T-cell (primary cell): Measurements from ENCODE around the gene GMEB1. TPM values are rescaled to one million over a fixed set of nuclear protein-coding genes. Genes with fewer than 3 reads are reported as not detected.
A peak's percentile ranks its signal among the peaks of the same experiment; 100 is the strongest.

ENCODE experiments used
- ATAC-seq, 4 experiments: fragments of 200-7000 bp in 3 of 4; fragments of 150-1000 bp in 1 of 4; cut with Tn5 transposase; replicated peaks in 1 of 4; 1 replicate in 3 of 4; 2 replicates in 1 of 4; pipeline ENCODE4 v1.10.0; 2021; ENCODE audit warnings: moderate library complexity in 3 of 4, mild to moderate bottlenecking in 2 of 4, moderate number of reproducible peaks in 1 of 4
- CTCF ChIA-PET, 2 donors: fragments of 300-600 bp; sonication (Branson Sonifier 250); formaldehyde crosslinking; loops; one replicate each; lab custom pipeline; 2022; ENCODE audit warnings: antibody characterized with exemption in 2 of 2; lab: Charles Lee
- POLR2A ChIA-PET, 2 donors: fragments of 300-600 bp; sonication (Branson Sonifier 250); formaldehyde crosslinking; loops; one replicate each; lab custom pipeline; 2022; ENCODE audit warnings: antibody characterized with exemption in 2 of 2; lab: Charles Lee
- DNase-seq, 35 experiments: peaks; one replicate each; pipeline versions ENCODE4 v3.0.0 to v3.0.0-alpha.2; 2013 to 2023
- H3K27ac ChIP-seq: one replicate; pipeline ENCODE4 v1.5.1; 2013; ENCODE audit warnings: low read length
- H3K27me3 ChIP-seq, 2 experiments: replicated peaks in 1 of 2; 1 replicate in 1 of 2; 2 replicates in 1 of 2; pipeline versions ENCODE4 v1.6.1 to v1.7.0; 2013; ENCODE audit warnings: low read length in 1 of 2, mixed read lengths in 1 of 2; ENCODE audit not compliant: control insufficient read depth in 2 of 2, insufficient read depth in 2 of 2; ENCODE audit errors: extremely low read depth in 1 of 2
- H3K36me3 ChIP-seq, 2 donors: 1 replicate in 1 of 2; 2 replicates in 1 of 2; pipeline versions ENCODE4 v1.6.1 to v1.7.0; 2013; ENCODE audit warnings: low read length in 1 of 2; ENCODE audit not compliant: control insufficient read depth in 2 of 2, insufficient read depth in 1 of 2; ENCODE audit errors: extremely low read depth in 1 of 2
- H3K4me1 ChIP-seq, 2 experiments: 1 replicate in 1 of 2; 2 replicates in 1 of 2; pipeline versions ENCODE4 v1.6.1 to v1.7.0; 2013; ENCODE audit warnings: low read length in 2 of 2, mixed read lengths in 1 of 2; ENCODE audit not compliant: insufficient read depth in 2 of 2, control insufficient read depth in 1 of 2; ENCODE audit errors: extremely low read depth in 1 of 2
- H3K4me3 ChIP-seq, 2 donors: 1 replicate in 1 of 2; 2 replicates in 1 of 2; pipeline versions ENCODE4 v1.5.1 to v1.7.0; 2013; ENCODE audit warnings: mild to moderate bottlenecking in 2 of 2, low read length in 1 of 2, moderate library complexity in 1 of 2; ENCODE audit not compliant: control insufficient read depth in 1 of 2; ENCODE audit errors: extremely low read depth in 1 of 2
- H3K9me3 ChIP-seq: 2 replicates; pipeline ENCODE4 v1.7.0; 2013
- H3K27ac Mint-ChIP-seq, 2 donors: one replicate each; pipeline ENCODE4 v1.8.0; 2020 to 2021; ENCODE audit warnings: mild to moderate bottlenecking in 2 of 2, mixed read lengths in 2 of 2
- H3K27me3 Mint-ChIP-seq, 2 donors: one replicate each; pipeline ENCODE4 v1.8.0; 2021 to 2022; ENCODE audit warnings: mixed read lengths in 2 of 2
- H3K36me3 Mint-ChIP-seq: one replicate; pipeline ENCODE4 v1.8.0; 2021; ENCODE audit warnings: mixed read lengths
- H3K4me1 Mint-ChIP-seq, 3 donors: one replicate each; pipeline ENCODE4 v1.8.0; 2020 to 2022; ENCODE audit warnings: mixed read lengths in 3 of 3, mild to moderate bottlenecking in 1 of 3
- H3K4me3 Mint-ChIP-seq, 3 donors: one replicate each; pipeline ENCODE4 v1.8.0; 2020 to 2022; ENCODE audit warnings: mild to moderate bottlenecking in 3 of 3, mixed read lengths in 3 of 3, moderate library complexity in 3 of 3
- H3K9me3 Mint-ChIP-seq, 3 donors: one replicate each; pipeline ENCODE4 v1.8.0; 2020 to 2022; ENCODE audit warnings: mixed read lengths in 3 of 3
- WGBS: methylation state at CpG from one replicate; pipeline ENCODE4 v1.1.5; 2013; ENCODE audit warnings: missing lambda C conversion rate; ENCODE audit not compliant: insufficient coverage; 5-methylcytosine and 5-hydroxymethylcytosine counted together
- total RNA-seq, 35 experiments: library from RNA in 6 of 35; stranded (reverse) in 6 of 35; fragments of 120-200 nt in 1 of 35; gene quantifications; one replicate each; pipeline versions ENCODE4 v1.2.1 to v1.2.4 and lab custom pipeline; 2013 to 2026

The GMEB1 gene
- total RNA-seq, 5 donors from 2014 or later (not counting 1 experiment from before 2014, with no cell fraction given): 15.2 to 19.0 (median 18.4) TPM

- H3K9me3 Mint-ChIP-seq: no peaks in the 10 kb centered on the region
- peak in 2 of 4 experiments; percentile 46 to 50 for ATAC-seq
- H3K27ac Mint-ChIP-seq: peak overlapping the region in 1 of 2 donors; percentile 77
- peaks cover 36 to 38% (median 37%) of the 10 kb centered on the region in 3 donors for H3K4me1 Mint-ChIP-seq
- Histone ChIP-seq H3K9me3 (no peaks in the 10 kb centered on the region), H3K27ac (no peak overlapping the region), H3K4me3 (no peak overlapping the region), H3K36me3 (peaks cover 0 to 30% of the 10 kb centered on the region in 2 donors), H3K27me3 (no peaks in the 10 kb centered on the region), H3K4me1 (peaks cover 14 to 40% of the 10 kb centered on the region in 2 experiments)
- H3K27me3 Mint-ChIP-seq: no peaks in the 10 kb centered on the region
- H3K4me3 Mint-ChIP-seq: no peak overlapping the region
- ChIA-PET CTCF (interaction anchor here (0.6 to 2.3 kb wide), 6 partner anchors 9 to 120 kb away, joined by 3 to 10 read pairs (median 4); partner anchors contain the start of genes TAF12 (in 1 of the 2) and YTHDF2 (in 1 of the 2)), POLR2A (interaction anchor here (0.5 to 1.5 kb wide), 4 partner anchors 15 to 588 kb away, joined by 3 to 4 read pairs (median 3); partner anchors contain the start of gene TAF12 (in 1 of the 2))
- 60% methylated on average over 3 of the region's 5 CpGs for WGBS
- DNase-seq: peak in 2 of 35 experiments; percentile 10 to 38
- peaks cover 17% of the 10 kb centered on the region for H3K36me3 Mint-ChIP-seq
These were observed 88.3 kb downstream of the GMEB1 start for GRCh38 chr1:28756846-28757245.

DNA sequence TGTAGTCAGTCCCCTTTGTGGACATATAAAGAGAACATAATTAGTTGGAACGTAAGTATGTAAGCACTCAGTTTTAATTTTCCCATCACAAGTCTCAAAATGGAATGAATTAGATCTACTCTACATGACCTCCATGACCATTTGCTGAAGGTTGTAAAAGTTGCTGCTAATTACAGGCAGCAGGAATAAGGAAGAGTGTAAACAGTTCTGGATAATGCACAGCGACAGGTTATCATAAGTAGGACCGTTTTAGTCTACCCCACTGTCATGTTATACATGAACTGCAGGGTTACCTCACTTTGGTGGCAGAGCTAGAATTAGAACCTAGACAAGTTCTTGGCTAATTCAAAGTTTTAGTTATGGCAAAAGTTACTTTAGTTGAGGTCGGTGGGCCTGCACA, 89.8 kb downstream of the GMEB1 start:
- Histone ChIP-seq H3K27ac (no peak overlapping the region), H3K9me3 (no peaks in the 10 kb centered on the region), H3K4me3 (no peak overlapping the region), H3K4me1 (peaks cover 14 to 25% of the 10 kb centered on the region in 2 experiments), H3K36me3 (peaks cover 0 to 26% of the 10 kb centered on the region in 2 donors), H3K27me3 (no peaks in the 10 kb centered on the region)
- POLR2A ChIA-PET: no interaction called here
- Mint-ChIP-seq H3K4me3 (no peak overlapping the region), H3K4me1 (peaks cover 27 to 40% (median 28%) of the 10 kb centered on the region in 3 donors), H3K27ac (peak overlapping the region in 1 of 2 donors; percentile 39), H3K36me3 (peaks cover 15% of the 10 kb centered on the region), H3K9me3 (no peaks in the 10 kb centered on the region), H3K27me3 (no peaks in the 10 kb centered on the region)
- WGBS: 100% methylated on average over 1 of the region's 4 CpGs
- ATAC-seq: no peak
- DNase-seq: no peak
- CTCF ChIA-PET: interaction anchor here in 1 of 2 donors (0.8 kb wide), 1 partner anchor 298 kb away, joined by 3 read pairs; no protein-coding TSS in a partner anchor

DNA sequence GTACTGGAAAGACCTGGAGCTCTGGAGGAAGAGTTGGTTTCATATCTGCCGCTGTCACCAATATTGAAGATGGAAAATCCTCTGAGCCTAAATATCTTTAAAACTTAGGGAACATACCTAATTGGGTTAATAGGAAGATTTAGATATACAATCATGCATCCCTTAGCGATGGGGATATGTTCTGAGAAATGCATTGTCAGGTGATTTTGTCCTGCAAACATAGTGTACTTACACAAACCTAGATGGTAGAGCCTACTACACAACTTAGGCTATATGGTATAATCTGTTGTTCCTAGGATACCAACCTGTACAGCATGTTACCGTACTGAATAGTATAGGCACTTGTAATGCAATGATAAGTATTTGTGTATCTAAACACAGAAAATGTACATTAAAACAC, 90.7 kb downstream of the GMEB1 start:
- H3K27ac ChIP-seq: no peak overlapping the region
- H3K4me3 ChIP-seq: no peak overlapping the region
- Mint-ChIP-seq H3K4me1 (peaks cover 21 to 40% (median 27%) of the 10 kb centered on the region in 3 donors), H3K9me3 (no peaks in the 10 kb centered on the region), H3K4me3 (no peak overlapping the region), H3K36me3 (peaks cover 14% of the 10 kb centered on the region), H3K27me3 (no peaks in the 10 kb centered on the region), H3K27ac (no peak overlapping the region)
- CTCF ChIA-PET: interaction anchor here in 1 of 2 donors (0.8 kb wide), 1 partner anchor 297 kb away, joined by 3 read pairs; no protein-coding TSS in a partner anchor
- WGBS: no CpG with 5 or more reads among the region's 3 CpGs
- DNase-seq: no peak
- H3K36me3 ChIP-seq: peaks cover 0 to 26% of the 10 kb centered on the region in 2 donors
- no peaks in the 10 kb centered on the region for H3K9me3 ChIP-seq
- H3K27me3 ChIP-seq: no peaks in the 10 kb centered on the region
- no peak for ATAC-seq
- POLR2A ChIA-PET: no interaction called here
- peaks cover 14 to 16% of the 10 kb centered on the region in 2 experiments for H3K4me1 ChIP-seq

GRCh38 chr1:28761189-28761588, 92.6 kb downstream of the GMEB1 start:
- no peak for ATAC-seq
- peaks cover 2 to 16% of the 10 kb centered on the region in 2 experiments for H3K4me1 ChIP-seq
- CTCF ChIA-PET: no interaction called here
- no peak for DNase-seq
- no peaks in the 10 kb centered on the region for H3K27me3 ChIP-seq
- POLR2A ChIA-PET: no interaction called here
- WGBS: 88% methylated on average over 3 of the region's 5 CpGs
- no peaks in the 10 kb centered on the region for H3K27me3 Mint-ChIP-seq
- H3K27ac Mint-ChIP-seq: no peak overlapping the region
- no peak overlapping the region for H3K4me3 ChIP-seq
- H3K27ac ChIP-seq: no peak overlapping the region
- no peaks in the 10 kb centered on the region for H3K9me3 ChIP-seq
- peaks cover 23% of the 10 kb centered on the region for H3K36me3 Mint-ChIP-seq
- no peaks in the 10 kb centered on the region for H3K9me3 Mint-ChIP-seq
- peaks cover 37 to 53% (median 39%) of the 10 kb centered on the region in 3 donors for H3K4me1 Mint-ChIP-seq
- H3K36me3 ChIP-seq: peaks cover 0 to 34% of the 10 kb centered on the region in 2 donors
- H3K4me3 Mint-ChIP-seq: no peak overlapping the region

DNA sequence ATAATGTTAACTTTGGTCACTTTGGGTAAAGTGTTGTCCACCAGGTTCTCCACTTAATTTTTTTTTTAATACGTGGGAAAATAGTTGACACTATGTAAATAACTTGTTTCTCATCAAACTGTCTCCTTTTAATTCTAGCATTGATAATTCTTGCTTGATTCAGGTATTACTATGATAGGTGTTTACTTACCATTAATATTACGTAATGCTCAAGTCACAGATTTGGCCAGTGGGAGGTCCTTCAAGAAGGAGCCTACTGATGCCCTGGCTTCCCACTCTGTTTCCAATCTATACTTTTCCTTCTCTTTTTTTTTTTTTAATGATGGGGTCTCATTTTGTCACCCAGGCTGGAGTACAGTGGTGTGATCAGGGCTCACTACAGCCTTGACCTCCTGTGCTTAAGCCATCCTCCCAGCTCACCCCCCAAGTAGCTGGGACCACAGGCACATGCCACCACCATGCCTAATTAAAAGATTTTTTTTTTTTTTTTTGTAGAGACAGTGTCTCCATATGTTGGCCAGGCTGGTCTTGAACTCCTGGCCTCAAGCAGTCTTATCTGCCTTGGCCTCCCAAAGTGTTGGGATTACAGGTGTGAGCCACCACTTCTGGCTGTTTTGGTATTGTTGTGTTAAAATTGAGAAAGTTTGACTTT, 98.1 kb downstream of the GMEB1 start:
- Histone ChIP-seq H3K27ac (no peak overlapping the region), H3K4me3 (no peak overlapping the region), H3K27me3 (no peaks in the 10 kb centered on the region), H3K4me1 (peaks cover 0 to 10% of the 10 kb centered on the region in 2 experiments), H3K9me3 (no peaks in the 10 kb centered on the region), H3K36me3 (peaks cover 0 to 20% of the 10 kb centered on the region in 2 donors)
- ChIA-PET POLR2A (no interaction called here), CTCF (no interaction called here)
- peaks cover 27 to 32% (median 31%) of the 10 kb centered on the region in 3 donors for H3K4me1 Mint-ChIP-seq
- H3K27ac Mint-ChIP-seq: peak overlapping the region in 1 of 2 donors; percentile 62
- WGBS: no CpG with 5 or more reads among the region's 2 CpGs
- ATAC-seq: no peak
- H3K4me3 Mint-ChIP-seq: no peak overlapping the region
- DNase-seq: no peak
- H3K9me3 Mint-ChIP-seq: no peaks in the 10 kb centered on the region
- peaks cover 20% of the 10 kb centered on the region for H3K36me3 Mint-ChIP-seq
- no peaks in the 10 kb centered on the region for H3K27me3 Mint-ChIP-seq
